Glutamatergic neuron (in vitro differentiated cells): ENCODE data around the gene TNP2. TPM values are rescaled to one million over a fixed set of nuclear protein-coding genes. Genes with fewer than 3 reads are reported as not detected.

Experiments used
- DNase-seq: peaks from one replicate; pipeline ENCODE4 v3.0.0; 2022
- H3K27ac Mint-ChIP-seq: one replicate; pipeline ENCODE4 v1.8.0; 2020; ENCODE audit warnings: mild to moderate bottlenecking, mixed read lengths, inconsistent platforms; ENCODE audit not compliant: unreplicated experiment
- H3K27me3 Mint-ChIP-seq: one replicate; pipeline ENCODE4 v1.8.0; 2020; ENCODE audit warnings: mild to moderate bottlenecking, moderate library complexity, mixed read lengths, inconsistent platforms; ENCODE audit not compliant: unreplicated experiment
- H3K36me3 Mint-ChIP-seq: one replicate; pipeline ENCODE4 v1.8.0; 2020; ENCODE audit warnings: mild to moderate bottlenecking, mixed read lengths, inconsistent platforms; ENCODE audit not compliant: unreplicated experiment
- H3K4me1 Mint-ChIP-seq: one replicate; pipeline ENCODE4 v1.8.0; 2020; ENCODE audit warnings: mild to moderate bottlenecking, low read depth, mixed read lengths, inconsistent platforms; ENCODE audit not compliant: unreplicated experiment
- H3K4me3 Mint-ChIP-seq: one replicate; pipeline ENCODE4 v1.8.0; 2020; ENCODE audit warnings: mild to moderate bottlenecking, mixed read lengths, inconsistent platforms; ENCODE audit not compliant: unreplicated experiment
- H3K9me3 Mint-ChIP-seq: one replicate; pipeline ENCODE4 v1.8.0; 2020; ENCODE audit warnings: mild to moderate bottlenecking, moderate library complexity, mixed read lengths, inconsistent platforms; ENCODE audit not compliant: unreplicated experiment
- total RNA-seq: library from RNA; stranded (reverse); fragmentation: NEBNext Ultra II Directional; extraction: Animal tissue kit (Norgen Biotek cat#: 25700); gene quantifications from one replicate; pipeline ENCODE4 v1.2.1, GENCODE V29; 2021; ENCODE audit not compliant: unreplicated experiment
- TF ChIP-seq, protein P1 (sequence below): fragments of 200-600 bp; sonication (generic); IDR thresholded peaks from one replicate; pipeline ENCODE4 v1.5.0; 2021; ENCODE audit not compliant: partially characterized antibody, unreplicated experiment

The TNP2 gene
- total RNA-seq, 1 donor from 2014 or later = not detected

- H3K9me3 Mint-ChIP-seq = peaks cover 1% of the 10 kb centered on the region
- H3K27me3 Mint-ChIP-seq = peaks cover 5% of the 10 kb centered on the region
- no peaks in the 10 kb centered on the region for H3K36me3 Mint-ChIP-seq
- H3K4me3 Mint-ChIP-seq = no peak overlapping the region
- TF ChIP-seq, protein P1, sequence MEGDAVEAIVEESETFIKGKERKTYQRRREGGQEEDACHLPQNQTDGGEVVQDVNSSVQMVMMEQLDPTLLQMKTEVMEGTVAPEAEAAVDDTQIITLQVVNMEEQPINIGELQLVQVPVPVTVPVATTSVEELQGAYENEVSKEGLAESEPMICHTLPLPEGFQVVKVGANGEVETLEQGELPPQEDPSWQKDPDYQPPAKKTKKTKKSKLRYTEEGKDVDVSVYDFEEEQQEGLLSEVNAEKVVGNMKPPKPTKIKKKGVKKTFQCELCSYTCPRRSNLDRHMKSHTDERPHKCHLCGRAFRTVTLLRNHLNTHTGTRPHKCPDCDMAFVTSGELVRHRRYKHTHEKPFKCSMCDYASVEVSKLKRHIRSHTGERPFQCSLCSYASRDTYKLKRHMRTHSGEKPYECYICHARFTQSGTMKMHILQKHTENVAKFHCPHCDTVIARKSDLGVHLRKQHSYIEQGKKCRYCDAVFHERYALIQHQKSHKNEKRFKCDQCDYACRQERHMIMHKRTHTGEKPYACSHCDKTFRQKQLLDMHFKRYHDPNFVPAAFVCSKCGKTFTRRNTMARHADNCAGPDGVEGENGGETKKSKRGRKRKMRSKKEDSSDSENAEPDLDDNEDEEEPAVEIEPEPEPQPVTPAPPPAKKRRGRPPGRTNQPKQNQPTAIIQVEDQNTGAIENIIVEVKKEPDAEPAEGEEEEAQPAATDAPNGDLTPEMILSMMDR = no peak
- no peak overlapping the region for H3K27ac Mint-ChIP-seq
- DNase-seq = no peak
- no peaks in the 10 kb centered on the region for H3K4me1 Mint-ChIP-seq
Observed at GRCh38 chr16:11236461-11237254, 32.5 kb downstream of the TNP2 start.

DNA sequence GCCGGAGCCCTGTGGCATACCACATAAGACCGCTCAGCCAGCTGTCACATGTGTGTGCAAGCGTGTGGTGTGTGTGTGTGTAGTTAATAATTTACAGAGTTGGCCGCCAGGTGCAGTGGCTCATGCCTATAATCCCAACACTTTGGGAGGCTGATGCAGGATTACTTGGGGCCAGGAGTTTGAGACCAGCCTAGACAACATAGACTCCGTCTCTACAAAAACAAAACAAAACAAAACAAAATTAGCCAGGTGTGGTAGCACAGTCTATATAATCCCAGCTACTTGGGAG lies 33.5 kb downstream of the TNP2 start:
- Mint-ChIP-seq H3K4me3 (no peak overlapping the region), H3K27ac (no peak overlapping the region), H3K36me3 (no peaks in the 10 kb centered on the region), H3K27me3 (peaks cover 7% of the 10 kb centered on the region), H3K4me1 (no peaks in the 10 kb centered on the region), H3K9me3 (peaks cover 1% of the 10 kb centered on the region)
- DNase-seq = no peak
- TF ChIP-seq, protein P1 = no peak

DNA sequence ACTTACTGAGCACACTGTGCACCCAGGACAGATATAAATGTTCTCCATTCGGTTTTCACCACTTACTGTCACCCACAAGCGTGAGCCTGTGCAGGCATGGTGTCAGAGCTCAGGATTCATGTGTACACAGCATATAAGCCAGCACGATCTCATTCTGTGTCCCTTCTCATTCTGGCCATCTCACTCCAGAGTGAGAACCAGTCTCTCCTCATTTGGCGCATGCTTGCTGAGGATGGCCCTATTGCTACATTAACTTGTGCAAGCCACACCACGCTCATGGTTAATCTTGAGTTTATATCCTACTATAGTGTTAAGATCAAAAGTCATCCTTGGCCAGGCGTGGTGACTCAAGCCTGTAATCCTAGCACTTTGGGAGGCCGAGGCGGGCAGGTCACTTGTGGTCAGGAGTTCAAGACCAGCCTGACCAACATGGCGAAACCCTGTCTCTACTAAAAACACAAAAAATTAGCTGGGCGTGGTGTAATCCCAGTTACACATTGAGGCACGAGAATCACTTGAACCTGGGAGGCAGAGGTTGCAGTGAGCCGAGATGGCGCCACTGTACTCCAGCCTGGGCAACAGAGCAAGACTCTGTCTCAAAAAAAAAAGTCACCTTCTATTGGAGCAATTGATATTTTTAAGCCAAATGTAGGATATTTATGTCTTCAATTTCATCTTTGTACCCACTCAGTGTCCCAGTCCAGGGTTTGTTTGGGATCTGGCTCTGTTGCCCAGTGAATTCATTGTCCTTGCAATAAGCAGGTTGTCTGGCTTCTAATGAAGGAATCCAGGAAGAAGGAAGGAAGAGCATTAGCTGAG lies 34.0 kb downstream of the TNP2 start:
- Mint-ChIP-seq H3K4me3 (no peak overlapping the region), H3K27me3 (peaks cover 6% of the 10 kb centered on the region), H3K9me3 (peaks cover 1% of the 10 kb centered on the region), H3K36me3 (no peaks in the 10 kb centered on the region), H3K27ac (no peak overlapping the region), H3K4me1 (no peaks in the 10 kb centered on the region)
- TF ChIP-seq, protein P1 = no peak
- no peak for DNase-seq

- TF ChIP-seq, protein P1 = no peak
- no peak overlapping the region for H3K4me3 Mint-ChIP-seq
- H3K27me3 Mint-ChIP-seq = peaks cover 5% of the 10 kb centered on the region
- no peaks in the 10 kb centered on the region for H3K36me3 Mint-ChIP-seq
- H3K4me1 Mint-ChIP-seq = no peaks in the 10 kb centered on the region
- H3K9me3 Mint-ChIP-seq = peaks cover 1% of the 10 kb centered on the region
- H3K27ac Mint-ChIP-seq = no peak overlapping the region
- no peak for DNase-seq
Observed at GRCh38 chr16:11233727-11234376, 35.3 kb downstream of the TNP2 start.
